K562 (cell line): ENCODE data around the gene TMEM120B. TPM values are rescaled to one million over a fixed set of nuclear protein-coding genes. Genes with fewer than 3 reads are reported as not detected.

Experiments
- CREB1 ChIP-seq, 2 experiments: sonication (generic) in 1 of 2; formaldehyde crosslinking in 1 of 2; IDR thresholded peaks; 2 replicates each; pipeline versions ENCODE4 v1.6.1 to v1.8.0; 2012 to 2022; ENCODE audit warnings: inconsistent platforms in 1 of 2, mild to moderate bottlenecking in 1 of 2, missing genetic modification reagents in 1 of 2, moderate library complexity in 1 of 2
- CUX1 ChIP-seq: fragments of 200-800 bp; sonication (Bioruptor generic); IDR thresholded peaks from 2 replicates; pipeline ENCODE4 v1.6.1; 2016; ENCODE audit warnings: missing genetic modification characterization, missing compliant biosample characterization
- ELK3 ChIP-seq: fragments of 450-650 bp; formaldehyde crosslinking; IDR thresholded peaks from 2 replicates; pipeline ENCODE4 v1.4.0; 2020; ENCODE audit warnings: mild to moderate bottlenecking
- FOXP4 ChIP-seq: sonication (generic); formaldehyde crosslinking; IDR thresholded peaks from 2 replicates; pipeline ENCODE4 v1.8.0; 2022; ENCODE audit warnings: mild to moderate bottlenecking, missing genetic modification reagents, borderline replicate concordance
- IRF2 ChIP-seq: sonication (generic); formaldehyde crosslinking; IDR thresholded peaks from 2 replicates; pipeline ENCODE4 v1.8.1; 2022; ENCODE audit warnings: mild to moderate bottlenecking, missing genetic modification reagents
- MLLT1 ChIP-seq, 2 experiments: fragments of 450-650 bp; IDR thresholded peaks; 2 replicates each; pipeline ENCODE4 v1.6.1; 2016
- PHF20 ChIP-seq: fragments of 450-650 bp; IDR thresholded peaks from 2 replicates; pipeline ENCODE4 v1.6.1; 2018; ENCODE audit not compliant: partially characterized antibody
- STAT5A ChIP-seq: IDR thresholded peaks from 2 replicates; pipeline ENCODE4 v1.6.1; 2012; ENCODE audit warnings: low read length, inconsistent platforms, borderline replicate concordance
- ZBTB11 ChIP-seq, 3 experiments: fragments of 200-800 bp in 1 of 3; fragments of 250-450 bp in 1 of 3; fragments of 450-650 bp in 1 of 3; sonication (Bioruptor Pico) in 1 of 3; sonication (Bioruptor generic) in 1 of 3; formaldehyde crosslinking in 1 of 3; IDR thresholded peaks; 2 replicates each; pipeline versions ENCODE4 v1.6.1 to v1.8.0; 2016 to 2022; ENCODE audit warnings: mild to moderate bottlenecking in 2 of 3, missing genetic modification characterization in 2 of 3, missing compliant biosample characterization in 1 of 3, moderate library complexity in 1 of 3
- ZNF175 ChIP-seq: fragments of 200-800 bp; sonication (Bioruptor generic); IDR thresholded peaks from 2 replicates; pipeline ENCODE4 v1.6.1; 2016; ENCODE audit warnings: low read depth, mild to moderate bottlenecking, missing genetic modification characterization, missing compliant biosample characterization
- ZNF212 ChIP-seq: fragments of 450-650 bp; formaldehyde crosslinking; IDR thresholded peaks from 2 replicates; pipeline ENCODE4 v1.4.0; 2020; ENCODE audit warnings: mild to moderate bottlenecking
- ZNF23 ChIP-seq: fragments of 250-450 bp; sonication (Bioruptor Pico); IDR thresholded peaks from 2 replicates; pipeline ENCODE4 v1.4.0; 2020; ENCODE audit warnings: mild to moderate bottlenecking
- ZNF561 ChIP-seq: fragments of 450-650 bp; formaldehyde crosslinking; conservative IDR thresholded peaks from 2 replicates; pipeline ENCODE4 v1.4.0; 2020; ENCODE audit warnings: mild to moderate bottlenecking, moderate library complexity
- polyA plus RNA-seq, 8 experiments: library from polyadenylated mRNA; depleted of rRNA in 4 of 8; stranded (reverse) in 5 of 8; unstranded in 3 of 8; fragments of >200 nt; fragmentation: Nextera tagmentation in 2 of 8; fragmentation: Illumina TruSeq in 1 of 8; extraction: Ambion mirVana in 2 of 8; extraction: Trizol in 1 of 8; gene quantifications; 2 replicates each; pipeline versions ENCODE4 v1.2.1 to v1.2.3, GENCODE V29; 2011 to 2014; ENCODE audit warnings: inconsistent platforms in 1 of 8, missing spikeins in 1 of 8
- total RNA-seq, 7 experiments: library from RNA; depleted of rRNA in 6 of 7; stranded (reverse); fragments of >200 nt in 6 of 7; fragmentation: Illumina TruSeq in 2 of 7; extraction: Trizol in 2 of 7; gene quantifications; 2 replicates each; pipeline versions ENCODE4 v1.2.1 to v1.2.3, GENCODE V29; 2011 to 2021; ENCODE audit warnings: low replicate concordance in 1 of 7

TMEM120B gene
- total and polyA plus RNA-seq, 9 of the 15 experiments (the other 6 are each of a cell fraction or from before 2014, with no cell fraction given) = 1.7 to 18.6 (median 7.4) TPM

GRCh38 chr12:121738340-121738858, 25.8 kb downstream of the TMEM120B start (continued):
- TF ChIP-seq ZNF212 (CRISPR knock-in tag) = no peak
- TF ChIP-seq ZNF175 (CRISPR knock-in tag) = peak; percentile 90
- no peak for TF ChIP-seq PHF20
- no peak for TF ChIP-seq IRF2 (CRISPR knock-in tag)
- TF ChIP-seq STAT5A = peak; percentile 86
- TF ChIP-seq ZNF23 = no peak
- TF ChIP-seq ZNF561 (CRISPR knock-in tag) = no peak
- no peak for TF ChIP-seq FOXP4
- TF ChIP-seq ELK3 = no peak
- no peak for TF ChIP-seq CUX1 (CRISPR knock-in tag)
- TF ChIP-seq CREB1 (IDR thresholded peaks at IDR 0.05) = peak; percentile 34; the same call in 1 of the 2 replicates
- TF ChIP-seq CREB1 (CRISPR knock-in tag; IDR thresholded peaks at IDR 0.05) = no peak
- peak in 1 of 3 experiments; percentile 55; a peak in 1 of 6 replicates for TF ChIP-seq ZBTB11 (CRISPR knock-in tag; IDR thresholded peaks at IDR 0.05)
- no peak for TF ChIP-seq MLLT1 (IDR thresholded peaks at IDR 0.05)
